GM19328 (cell line): ENCODE data around the gene DCUN1D2.
A peak's percentile ranks its signal among the peaks of the same experiment; 100 is the strongest.
"Not testable (repeated sequence)": the region's sequence is repeated elsewhere in the genome, so short reads cannot be mapped to it uniquely, and the experiment has no call there.

Source experiments
- ATAC-seq: cut with Tn5 transposase; IDR thresholded peaks from one replicate; pipeline ENCODE4 v1.9.1; 2021; ENCODE audit warnings: mild to moderate bottlenecking, moderate library complexity; ENCODE audit not compliant: unreplicated experiment

Gene DCUN1D2

DNA sequence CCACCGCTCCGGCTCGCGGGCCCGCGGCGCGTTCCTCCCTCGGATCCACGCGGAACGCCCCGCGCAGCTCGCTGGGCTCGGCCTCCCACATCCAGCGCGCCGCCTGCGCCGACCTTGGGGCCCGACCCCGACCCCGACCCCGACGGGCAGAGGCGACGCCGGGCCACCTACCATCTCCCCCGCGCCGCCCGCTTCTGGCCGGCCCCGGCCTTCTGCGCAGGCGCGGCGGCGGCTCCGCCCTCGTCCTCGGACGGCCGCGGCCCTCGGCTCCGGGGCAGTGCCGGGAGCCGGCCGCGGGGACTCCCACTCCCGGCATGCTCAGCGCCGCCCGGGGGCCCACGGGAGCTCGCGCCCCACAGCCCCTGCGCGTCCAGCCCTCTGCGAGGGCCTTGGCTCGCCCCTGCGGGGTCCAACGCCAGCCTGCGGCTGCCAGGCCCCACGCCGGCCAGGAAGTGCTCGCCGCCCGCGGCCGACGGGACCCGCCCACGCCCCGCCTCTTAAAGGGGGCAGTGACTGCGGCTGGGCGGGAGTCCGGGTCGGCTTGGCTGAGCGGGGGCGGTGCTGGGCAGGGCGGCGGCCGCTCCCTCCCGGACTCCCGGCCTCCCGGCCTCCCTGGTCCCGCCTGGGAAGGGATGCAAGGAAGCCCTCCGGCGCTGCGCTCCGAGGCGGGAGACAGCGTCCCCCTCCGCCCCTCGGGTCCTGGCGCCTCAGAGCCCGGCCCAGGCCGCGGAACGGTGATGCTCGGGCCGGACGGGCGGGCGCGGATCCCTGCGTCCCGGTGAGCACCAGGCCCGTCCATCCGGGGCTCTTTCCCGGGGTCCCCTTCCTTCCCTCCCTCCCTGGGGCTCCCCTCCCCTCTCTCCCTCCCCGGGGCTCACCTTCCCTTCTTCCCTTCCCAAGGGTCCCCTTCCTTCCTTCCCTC lies at the start of gene DCUN1D2:
DCUN1D2 (minus strand) TSS at position 216 of the 922 bp plus-strand sequence; CDS start at position 174, 42 bp downstream.
- ATAC-seq = peak; percentile 75

DNA sequence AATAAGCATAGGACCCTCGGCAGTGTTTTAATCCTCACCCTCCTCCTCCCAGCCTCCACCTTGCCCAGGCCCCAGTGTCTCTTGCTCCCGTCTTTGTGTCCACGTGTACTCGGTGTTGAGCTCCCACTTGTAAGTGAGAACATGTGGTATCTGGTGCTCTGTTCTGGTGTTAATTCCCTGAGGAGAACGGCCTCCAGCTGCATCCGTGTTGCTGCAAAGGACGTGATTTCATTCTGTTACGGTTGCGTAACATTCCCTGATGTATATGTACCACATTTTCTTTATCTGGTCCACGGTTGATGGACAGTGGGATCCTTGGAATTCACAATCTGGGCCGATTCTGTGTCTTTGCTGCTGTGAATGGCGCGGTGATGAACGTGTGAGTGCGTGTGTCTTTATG lies 49.3 kb upstream of the DCUN1D2 start:
- no peak for ATAC-seq

DNA sequence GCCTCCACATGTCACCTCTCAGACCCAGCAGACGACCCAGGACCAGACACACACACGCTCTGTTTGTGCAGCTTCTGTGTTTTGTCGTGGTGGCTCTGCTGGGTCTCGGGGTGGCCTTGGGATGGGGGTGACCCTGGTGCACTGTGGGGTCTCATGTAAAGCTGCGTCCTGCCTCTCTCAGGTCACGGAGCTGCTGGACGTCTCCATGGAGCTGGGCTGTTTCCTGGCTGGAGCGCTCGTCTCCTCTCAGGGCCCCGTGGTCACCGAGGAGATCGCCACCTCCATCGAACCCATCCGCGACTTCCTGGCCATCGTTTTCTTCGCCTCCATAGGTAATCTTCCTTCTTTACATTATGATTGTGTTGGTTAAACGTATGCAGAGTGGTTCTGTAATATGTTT lies 48.7 kb upstream of the DCUN1D2 start:
- no peak for ATAC-seq

DNA sequence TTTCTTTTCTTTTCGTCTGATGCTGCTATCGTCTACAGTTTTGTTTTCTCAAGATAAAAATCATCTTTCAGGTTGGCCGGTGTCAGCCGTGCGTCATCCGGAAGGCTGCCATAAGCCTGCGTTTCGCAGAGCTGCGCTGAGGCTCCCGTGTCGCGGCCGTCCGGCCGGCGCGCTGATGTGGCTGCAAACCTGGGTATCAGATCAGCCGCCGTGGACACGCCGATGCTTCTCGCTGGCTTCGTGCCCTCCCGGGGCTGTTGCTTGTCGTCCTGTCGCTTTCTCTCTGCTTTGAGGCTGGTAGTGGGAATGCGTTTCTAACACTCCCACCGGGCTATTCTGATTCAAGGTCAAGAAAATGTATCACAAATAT lies 48.2 kb upstream of the DCUN1D2 start:
- no peak for ATAC-seq

GRCh38 chr13:113537909-113538688 lies 47.6 kb upstream of the DCUN1D2 start:
- no peak for ATAC-seq

DNA sequence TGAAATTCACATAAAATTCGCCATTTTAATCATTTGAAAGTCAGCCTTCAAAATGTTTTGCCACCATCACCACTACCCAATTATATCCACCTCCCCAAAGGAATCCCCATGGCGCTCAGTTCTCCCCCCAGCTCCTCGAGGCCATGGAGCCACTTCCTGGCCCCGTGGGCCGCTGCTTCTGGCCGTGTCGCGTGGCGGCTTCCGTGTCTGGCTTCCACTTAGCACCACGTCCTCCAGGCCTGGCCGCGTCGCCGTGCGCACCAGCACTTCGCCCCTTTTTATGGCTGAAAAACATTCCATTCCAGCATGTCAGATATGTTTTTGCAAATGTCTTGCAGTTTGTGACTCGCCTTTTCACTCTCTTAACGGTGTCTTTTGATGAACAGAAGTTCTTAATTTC lies 46.7 kb upstream of the DCUN1D2 start:
- no peak for ATAC-seq

DNA sequence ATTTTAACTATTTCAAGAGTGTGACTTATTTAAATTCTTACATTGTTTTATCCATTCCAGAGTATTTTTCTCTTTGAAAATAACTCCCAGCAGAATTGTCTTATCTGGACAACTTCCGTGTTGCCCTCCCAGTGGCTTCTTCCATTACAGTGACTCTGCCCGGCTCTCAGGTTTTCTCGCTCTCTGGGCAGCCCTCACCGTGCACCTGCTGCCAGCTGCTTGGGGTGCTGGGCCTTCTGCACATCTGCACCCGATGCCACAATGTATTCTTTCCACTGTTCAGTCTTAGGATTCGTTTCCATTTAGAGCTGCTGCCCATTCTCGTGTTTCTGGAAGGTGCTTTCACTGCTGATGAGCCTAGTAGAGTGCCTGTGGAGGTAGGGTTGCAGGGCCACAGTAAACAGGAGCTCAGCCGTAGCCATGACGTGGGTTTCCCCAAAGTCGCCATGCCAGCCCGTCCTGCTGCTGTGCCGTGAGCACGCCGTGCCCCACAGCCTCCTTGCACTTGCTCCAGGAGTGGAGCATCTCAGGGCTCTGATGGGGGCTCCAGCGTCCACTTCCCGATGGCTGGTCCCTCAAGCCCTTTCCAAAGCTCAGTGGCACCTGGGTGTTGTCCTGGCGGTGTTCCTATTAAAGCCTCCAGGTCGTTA lies 46.1 kb upstream of the DCUN1D2 start:
- ATAC-seq = no peak

- ATAC-seq = no peak
These were observed 44.9 kb upstream of the DCUN1D2 start for GRCh38 chr13:113535381-113535781.

- no peak for ATAC-seq
These were observed 43.8 kb upstream of the DCUN1D2 start for GRCh38 chr13:113534236-113534860.

DNA sequence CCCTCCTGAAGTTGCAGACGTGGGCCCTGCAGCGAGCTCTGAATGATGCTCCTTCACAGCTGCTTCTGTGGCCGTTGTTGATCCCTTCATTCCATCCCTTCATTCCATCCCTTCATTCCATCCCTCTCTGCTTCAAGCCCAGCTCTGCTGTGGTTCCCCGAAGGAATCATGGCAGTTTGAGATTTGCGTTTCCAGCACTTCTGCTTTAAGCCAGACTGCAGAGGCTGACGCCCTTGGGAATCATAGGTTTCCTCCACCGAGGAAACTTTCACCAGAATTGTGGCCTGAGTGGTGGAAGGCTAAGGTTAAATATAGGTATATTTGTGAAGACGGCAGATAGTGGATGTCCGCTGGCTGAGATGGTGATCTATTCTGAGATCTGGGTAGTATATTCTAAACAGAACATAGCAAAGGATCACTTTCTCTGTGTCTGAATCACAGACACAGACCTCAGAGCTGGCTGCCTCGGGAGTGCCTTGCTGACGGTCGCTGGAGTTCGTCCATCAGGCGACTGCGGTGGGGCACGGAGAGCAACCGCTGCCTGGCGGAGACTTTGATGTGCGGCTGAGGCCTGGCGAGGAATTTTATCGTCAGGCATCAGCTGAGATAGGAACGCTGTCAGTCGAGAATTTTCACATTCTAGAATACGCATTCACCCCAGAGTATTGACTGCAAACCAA lies 42.8 kb upstream of the DCUN1D2 start:
- no peak for ATAC-seq

DNA sequence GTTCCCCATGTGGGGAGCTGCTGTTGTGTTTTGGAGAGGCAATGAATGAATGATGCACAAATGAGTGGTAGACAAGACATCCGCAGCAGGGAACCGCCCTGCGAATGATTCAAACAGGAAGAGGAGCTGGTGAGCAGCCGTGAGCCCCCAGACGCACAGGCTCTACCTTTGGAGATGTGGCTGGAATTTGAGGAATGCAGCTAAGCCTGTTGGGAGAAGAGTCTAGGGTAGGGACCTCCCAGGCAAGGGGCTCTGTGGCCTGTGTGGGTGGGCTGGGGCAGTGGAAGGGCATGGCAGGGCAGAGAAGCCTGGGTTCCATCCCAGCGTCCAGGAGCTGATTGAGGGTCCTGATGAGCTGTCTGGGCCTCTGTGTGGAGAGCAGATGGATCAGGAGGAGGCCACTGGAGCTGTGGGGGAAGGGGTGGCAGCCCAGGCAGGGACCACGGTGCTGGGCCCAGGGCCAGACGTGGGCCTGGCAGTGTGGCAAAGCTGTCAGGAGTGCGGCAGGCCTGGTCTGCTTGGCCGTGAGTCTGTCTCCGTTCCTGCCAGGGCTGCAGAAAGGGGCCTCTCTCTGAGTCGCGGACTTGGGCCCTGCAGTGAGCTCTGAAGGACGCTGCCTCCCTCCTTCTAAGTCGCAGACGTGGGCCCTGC lies 41.8 kb upstream of the DCUN1D2 start:
- ATAC-seq = no peak

DNA sequence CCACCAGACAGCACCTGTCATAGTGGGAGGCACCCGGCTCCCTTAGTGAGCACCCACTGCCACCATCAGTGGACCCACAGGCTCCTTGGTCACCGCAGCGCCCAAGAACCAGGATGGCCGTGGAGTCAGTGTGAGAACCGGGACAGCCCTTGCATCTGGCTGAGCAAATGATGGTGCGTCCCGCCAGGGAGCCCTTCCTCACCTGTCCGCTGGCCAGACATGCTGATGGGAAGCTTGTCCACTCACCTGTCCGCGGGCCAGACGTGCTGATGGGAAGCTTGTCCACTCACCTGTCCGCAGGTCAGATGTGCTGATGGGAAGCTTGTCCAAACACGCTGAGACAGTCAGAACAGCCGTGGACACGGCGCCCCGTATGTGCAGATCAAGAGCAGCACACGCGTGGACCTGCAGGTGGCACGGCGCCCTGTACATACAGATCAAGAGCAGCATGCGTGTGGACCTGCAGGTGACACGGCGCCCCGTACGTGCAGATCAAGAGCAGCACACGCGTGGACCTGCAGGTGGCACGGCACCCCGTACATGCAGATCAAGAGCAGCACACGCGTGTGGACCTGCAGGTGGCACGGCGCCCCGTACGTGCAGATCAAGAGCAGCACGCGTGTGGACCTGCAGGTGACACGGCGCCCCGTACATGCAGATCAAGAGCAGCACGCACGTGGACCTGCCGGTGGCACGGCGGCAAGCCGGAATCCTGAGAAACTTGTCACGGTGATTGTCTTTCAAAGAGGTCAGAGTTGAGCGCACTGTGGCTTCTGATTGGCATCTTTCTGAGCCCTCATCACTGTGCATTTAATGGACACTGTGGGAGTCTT lies 40.7 kb upstream of the DCUN1D2 start:
- ATAC-seq = no peak

DNA sequence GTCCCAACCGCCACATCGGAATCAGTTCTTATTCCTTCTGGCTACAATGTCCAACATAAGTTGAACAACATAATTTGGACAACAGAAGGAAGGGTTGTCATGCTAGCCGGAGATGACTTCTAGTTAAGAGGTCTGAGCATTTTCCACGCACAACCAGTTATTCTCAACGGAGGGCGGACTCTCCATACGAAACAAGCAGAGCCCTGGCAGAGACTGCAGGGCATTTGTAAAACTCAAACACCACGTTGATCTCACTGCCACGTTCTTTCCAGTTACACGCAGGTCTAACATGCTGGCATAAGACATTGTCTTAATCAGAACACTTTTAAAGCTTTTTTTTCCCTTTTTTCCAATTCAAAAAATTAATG lies 38.3 kb upstream of the DCUN1D2 start:
- ATAC-seq = no peak

DNA sequence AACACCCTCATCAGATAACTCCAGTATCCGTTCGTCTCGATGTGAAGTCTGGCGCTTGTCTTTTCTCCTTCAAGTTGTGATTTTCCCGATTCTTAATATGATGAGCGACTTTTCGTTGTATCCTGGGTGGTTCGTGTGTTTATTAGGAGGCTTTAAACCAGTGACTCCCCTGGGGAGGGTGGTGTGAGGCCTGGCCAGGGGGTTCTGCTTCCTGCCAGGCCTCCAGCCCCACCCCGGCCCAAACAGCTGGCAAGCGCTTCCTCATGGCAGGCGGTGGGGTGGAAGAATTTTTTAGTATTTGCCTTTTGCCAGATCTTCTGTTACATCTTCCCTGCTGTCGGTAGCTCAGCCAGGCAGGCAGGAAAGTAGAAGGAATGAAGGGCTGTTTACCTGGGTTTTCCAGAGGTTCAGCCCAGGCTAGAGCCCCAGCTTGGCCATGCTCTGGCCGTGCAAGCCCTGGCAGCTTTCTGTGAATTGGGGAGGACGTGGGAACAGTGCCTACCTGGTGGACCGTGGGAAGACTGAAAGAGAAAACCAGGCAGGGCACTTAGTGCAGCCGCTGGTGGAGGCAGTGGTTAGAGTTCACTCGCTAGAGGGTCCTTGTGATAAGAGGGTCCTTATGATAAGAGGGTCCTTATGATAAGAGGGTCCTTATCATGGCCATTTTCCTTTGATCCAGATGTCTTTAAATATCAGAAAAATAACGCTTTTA lies 37.7 kb upstream of the DCUN1D2 start:
- no peak for ATAC-seq

DNA sequence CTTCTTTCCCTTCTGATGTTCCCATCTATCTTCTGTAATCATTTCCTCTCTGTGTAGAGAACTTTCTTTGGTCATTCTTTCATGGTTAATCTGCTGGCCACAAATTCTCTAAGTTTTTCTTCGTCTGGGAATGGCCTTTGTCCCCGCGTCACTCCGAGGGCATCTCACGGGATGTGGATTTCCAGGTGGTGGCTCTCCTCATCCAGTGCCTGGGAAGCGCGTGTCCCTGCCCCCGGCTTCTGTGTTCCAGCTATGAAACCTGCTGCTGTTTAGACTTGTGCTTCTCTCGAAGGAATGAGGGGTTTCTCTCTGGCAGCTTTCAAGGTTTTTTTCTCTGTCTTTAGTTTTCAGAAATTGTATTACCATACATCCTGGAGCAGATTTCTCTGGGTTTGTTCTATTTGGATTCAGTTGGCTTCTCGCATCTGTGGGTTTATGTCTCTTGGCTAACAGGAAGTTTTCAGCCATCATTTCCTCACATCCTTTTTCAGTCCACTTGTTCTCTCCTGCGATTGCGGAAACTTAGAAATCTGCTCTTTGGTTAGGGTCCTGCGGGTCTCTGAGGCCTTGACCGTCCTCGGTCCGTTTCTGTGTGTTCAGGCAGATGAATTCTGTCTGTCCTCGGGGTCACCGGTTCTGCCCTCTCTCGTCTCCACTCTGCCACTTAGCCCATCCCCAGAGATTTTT lies 36.9 kb upstream of the DCUN1D2 start:
- ATAC-seq = no peak

DNA sequence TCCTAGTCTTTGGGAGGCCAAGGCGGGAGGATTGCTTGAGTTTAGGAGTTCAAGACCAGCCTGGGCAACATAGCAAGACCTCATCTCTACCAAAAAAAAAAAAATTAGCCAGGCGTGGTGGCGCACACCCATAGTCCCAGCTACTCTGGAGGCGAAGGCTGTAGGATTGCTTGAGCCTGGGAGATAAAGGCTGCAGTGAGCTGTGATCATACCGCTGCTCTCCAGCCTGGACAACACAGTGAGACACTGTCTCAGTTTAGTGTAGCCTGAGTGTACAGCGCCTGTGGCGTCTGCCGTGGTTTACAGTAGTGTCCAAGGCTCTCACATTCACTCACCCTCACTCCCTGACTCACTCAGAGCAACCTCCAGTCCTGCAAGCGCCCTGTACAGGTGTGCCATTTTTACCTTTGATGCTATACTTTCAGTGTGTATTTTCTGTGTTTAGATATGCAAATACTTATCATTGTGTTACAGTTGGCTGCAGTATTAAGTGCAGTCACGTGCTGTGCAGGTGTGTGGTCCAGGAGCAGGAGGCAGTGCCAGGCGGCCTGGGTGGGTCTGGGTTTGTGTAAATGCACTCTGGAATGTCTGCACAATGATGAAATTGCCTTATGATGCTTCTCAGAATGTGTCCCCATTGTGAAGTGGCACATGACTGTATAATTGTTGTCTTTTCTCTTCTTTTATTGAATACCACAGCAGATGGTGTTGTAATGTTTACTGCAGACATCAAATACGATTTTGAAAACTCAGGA lies 36.1 kb upstream of the DCUN1D2 start:
- ATAC-seq = no peak

DNA sequence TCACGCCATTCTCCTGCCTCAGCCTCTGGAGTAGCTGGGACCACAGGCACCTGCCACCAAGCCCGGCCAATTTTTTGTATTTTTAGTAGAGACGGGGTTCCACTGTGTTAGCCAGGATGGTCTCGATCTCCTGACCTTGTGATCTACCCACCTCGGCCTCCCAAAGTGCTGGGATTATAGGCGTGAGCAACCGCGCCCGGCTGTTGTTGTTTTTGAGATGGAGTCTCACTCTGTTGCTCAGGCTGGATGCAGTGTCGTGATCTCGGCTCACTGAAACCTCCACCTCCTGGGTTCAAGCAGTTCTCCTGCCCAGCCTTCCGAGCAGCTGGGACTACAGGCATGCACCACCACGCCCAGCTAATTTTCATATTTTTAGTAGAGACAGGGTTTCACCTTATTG lies 31.9 kb upstream of the DCUN1D2 start:
- ATAC-seq = not testable (repeated sequence)
